Vagina (tissue), 2 donors: ENCODE data around the gene MRTFA. TPM values are rescaled to one million over a fixed set of nuclear protein-coding genes. Genes with fewer than 3 reads are reported as not detected.
A peak's percentile ranks its signal among the peaks of the same experiment; 100 is the strongest.

Experiments used
- DNase-seq, 2 donors: peaks; one replicate each; pipeline ENCODE4 v3.0.0-alpha.2; 2017; ENCODE audit errors: extremely low spot score in 2 of 2
- H3K27ac ChIP-seq: fragments of 200-600 bp; sonication (generic); one replicate; pipeline ENCODE4 v1.5.1; 2019
- H3K27me3 ChIP-seq: fragments of 200-600 bp; sonication (generic); one replicate; pipeline ENCODE4 v1.5.1; 2019
- H3K36me3 ChIP-seq, 2 donors: fragments of 200-600 bp; sonication (generic); one replicate each; pipeline ENCODE4 v1.5.1; 2017 to 2019
- H3K4me1 ChIP-seq: fragments of 200-600 bp; sonication (generic); one replicate; pipeline ENCODE4 v1.5.1; 2019
- H3K4me3 ChIP-seq, 2 donors: fragments of 200-600 bp; sonication (generic); 1 replicate in 1 of 2; 2 replicates in 1 of 2; pipeline ENCODE4 v1.5.1; 2016 to 2019
- H3K9me3 ChIP-seq: fragments of 200-600 bp; sonication (generic); one replicate; pipeline ENCODE4 v1.5.1; 2019
- CTCF ChIP-seq, 3 experiments: fragments of 450-650 bp in 2 of 3; fragments of 200-600 bp in 1 of 3; sonication (generic) in 1 of 3; IDR thresholded peaks; one replicate each; pipeline ENCODE4 v1.5.1; 2017 to 2019; ENCODE audit warnings: antibody characterized with exemption in 3 of 3, mild to moderate bottlenecking in 2 of 3, moderate library complexity in 2 of 3
- POLR2A ChIP-seq, 2 donors: fragments of 450-650 bp; IDR thresholded peaks; one replicate each; pipeline ENCODE4 v1.6.1; 2017; ENCODE audit warnings: antibody characterized with exemption in 2 of 2, mild to moderate bottlenecking in 2 of 2, moderate library complexity in 2 of 2
- POLR2AphosphoS5 ChIP-seq, 2 donors: sonication (generic); formaldehyde crosslinking; IDR thresholded peaks; one replicate each; pipeline ENCODE4 v1.9.0; 2017; ENCODE audit warnings: antibody characterized with exemption in 2 of 2, mild to moderate bottlenecking in 2 of 2, low read depth in 1 of 2; ENCODE audit not compliant: insufficient read depth in 1 of 2
- intact Hi-C: fragments of 100-400 bp; cut with DNase I; formaldehyde crosslinking; loops from one replicate; pipeline ENCODE4 v1.15.1; 2023
- total RNA-seq: library from RNA; depleted of rRNA; stranded (reverse); fragments of >200 nt; gene quantifications from one replicate; pipeline ENCODE4 v1.2.3, GENCODE V29; 2016

Gene MRTFA
- total RNA-seq, 1 donor from 2014 or later = 99.4 TPM

DNA sequence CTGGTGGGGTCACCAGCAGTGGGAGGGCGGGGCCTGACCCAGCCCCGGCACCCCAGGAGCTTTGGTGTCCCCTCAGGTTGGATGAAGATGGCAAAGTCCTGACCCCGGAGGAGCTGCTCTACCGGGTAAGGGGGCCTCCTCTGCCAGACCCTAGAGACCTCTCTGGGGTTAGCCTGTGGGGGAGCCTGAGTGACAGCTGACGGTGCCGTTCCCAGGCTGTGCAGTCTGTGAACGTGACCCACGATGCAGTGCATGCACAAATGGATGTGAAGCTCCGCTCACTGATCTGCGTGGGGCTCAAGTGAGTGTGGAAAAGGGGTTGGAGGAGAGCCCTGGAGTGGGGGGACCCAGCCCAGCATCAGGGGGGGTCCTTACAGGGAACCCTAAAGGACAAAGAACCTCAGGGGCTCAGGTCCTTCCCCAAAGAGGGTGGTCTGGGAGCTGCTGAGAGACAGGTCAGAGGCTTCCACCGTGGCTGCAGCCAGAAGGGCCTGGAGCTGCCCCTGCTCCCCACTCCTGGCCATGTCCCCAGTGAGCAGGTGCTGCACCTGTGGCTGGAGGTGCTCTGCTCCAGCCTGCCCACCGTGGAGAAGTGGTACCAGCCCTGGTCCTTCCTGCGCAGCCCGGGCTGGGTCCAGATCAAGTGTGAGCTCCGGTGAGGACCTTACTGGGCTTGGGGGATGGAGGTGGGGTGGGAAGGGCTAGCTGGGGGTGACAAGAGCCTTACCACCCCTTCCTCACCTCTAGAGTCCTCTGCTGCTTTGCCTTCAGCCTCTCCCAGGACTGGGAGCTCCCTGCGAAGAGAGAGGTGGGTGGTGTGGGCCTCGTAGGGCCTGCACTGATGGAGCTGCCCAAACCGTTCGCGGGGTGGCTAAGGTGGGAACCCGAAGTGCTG, 227.6 kb downstream of the MRTFA start:
- Histone ChIP-seq H3K27ac (no peak overlapping the region), H3K4me1 (no peaks in the 10 kb centered on the region), H3K9me3 (no peaks in the 10 kb centered on the region), H3K27me3 (no peaks in the 10 kb centered on the region), H3K36me3 (peaks cover 4 to 73% of the 10 kb centered on the region in 2 donors), H3K4me3 (no peak overlapping the region)
- TF ChIP-seq CTCF (IDR thresholded peaks at IDR 0.05) (no peak), POLR2AphosphoS5 (IDR thresholded peaks at IDR 0.05; ENCODE audit: insufficient read depth in 1 of 2, low read depth in 1 of 2) (no peak), POLR2A (IDR thresholded peaks at IDR 0.05) (no peak)
- DNase-seq = peak in 1 of 2 donors; percentile 79
- intact Hi-C loops = no loop called here

DNA sequence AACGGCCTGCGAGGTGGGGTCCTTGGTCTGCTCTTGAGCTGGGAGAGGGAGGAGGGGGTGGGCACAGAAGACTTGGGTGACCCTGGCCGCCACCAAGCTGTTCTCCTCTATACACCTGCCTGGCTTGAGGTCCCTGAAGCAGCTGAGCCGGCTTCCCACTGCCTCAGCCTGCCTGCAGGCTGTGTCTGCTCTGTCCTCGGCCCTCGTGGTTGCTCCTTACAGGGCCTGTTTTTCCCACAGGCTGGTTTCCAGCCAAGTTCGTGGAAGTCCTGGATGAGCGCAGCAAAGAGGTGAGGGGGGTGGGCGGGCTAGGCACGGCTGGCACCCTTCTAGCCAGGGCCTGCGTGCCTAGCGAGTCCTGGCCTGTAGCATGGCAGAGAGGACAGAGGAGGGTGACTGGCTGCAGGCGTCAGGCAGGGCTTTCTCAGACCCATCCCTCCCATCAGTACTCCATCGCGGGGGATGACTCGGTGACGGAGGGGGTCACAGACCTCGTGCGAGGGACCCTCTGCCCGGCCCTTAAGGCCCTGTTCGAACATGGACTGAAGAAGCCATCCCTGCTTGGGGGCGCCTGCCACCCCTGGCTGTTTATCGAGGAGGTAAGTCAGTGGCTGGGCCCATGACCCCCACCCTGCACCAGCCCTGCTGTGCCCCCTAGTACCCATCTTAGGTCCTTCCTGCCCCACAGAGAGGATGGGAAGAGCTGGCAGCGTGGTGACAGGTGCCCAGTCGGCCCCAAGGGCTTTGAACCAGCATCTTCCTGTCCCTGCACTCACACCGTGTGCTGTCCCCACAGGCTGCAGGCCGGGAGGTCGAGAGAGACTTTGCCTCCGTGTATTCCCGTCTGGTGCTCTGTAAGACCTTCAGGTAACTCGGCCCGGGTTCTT, 228.4 kb downstream of the MRTFA start:
- H3K27me3 ChIP-seq = no peaks in the 10 kb centered on the region
- no peaks in the 10 kb centered on the region for H3K9me3 ChIP-seq
- no peak overlapping the region for H3K4me3 ChIP-seq
- no peaks in the 10 kb centered on the region for H3K4me1 ChIP-seq
- intact Hi-C loops = no loop called here
- TF ChIP-seq POLR2AphosphoS5 (IDR thresholded peaks at IDR 0.05; ENCODE audit: insufficient read depth in 1 of 2, low read depth in 1 of 2) (no peak), CTCF (IDR thresholded peaks at IDR 0.05) (no peak), POLR2A (IDR thresholded peaks at IDR 0.05) (no peak)
- peaks cover 4 to 74% of the 10 kb centered on the region in 2 donors for H3K36me3 ChIP-seq
- DNase-seq = peak in 1 of 2 donors; percentile 86
- H3K27ac ChIP-seq = no peak overlapping the region

DNA sequence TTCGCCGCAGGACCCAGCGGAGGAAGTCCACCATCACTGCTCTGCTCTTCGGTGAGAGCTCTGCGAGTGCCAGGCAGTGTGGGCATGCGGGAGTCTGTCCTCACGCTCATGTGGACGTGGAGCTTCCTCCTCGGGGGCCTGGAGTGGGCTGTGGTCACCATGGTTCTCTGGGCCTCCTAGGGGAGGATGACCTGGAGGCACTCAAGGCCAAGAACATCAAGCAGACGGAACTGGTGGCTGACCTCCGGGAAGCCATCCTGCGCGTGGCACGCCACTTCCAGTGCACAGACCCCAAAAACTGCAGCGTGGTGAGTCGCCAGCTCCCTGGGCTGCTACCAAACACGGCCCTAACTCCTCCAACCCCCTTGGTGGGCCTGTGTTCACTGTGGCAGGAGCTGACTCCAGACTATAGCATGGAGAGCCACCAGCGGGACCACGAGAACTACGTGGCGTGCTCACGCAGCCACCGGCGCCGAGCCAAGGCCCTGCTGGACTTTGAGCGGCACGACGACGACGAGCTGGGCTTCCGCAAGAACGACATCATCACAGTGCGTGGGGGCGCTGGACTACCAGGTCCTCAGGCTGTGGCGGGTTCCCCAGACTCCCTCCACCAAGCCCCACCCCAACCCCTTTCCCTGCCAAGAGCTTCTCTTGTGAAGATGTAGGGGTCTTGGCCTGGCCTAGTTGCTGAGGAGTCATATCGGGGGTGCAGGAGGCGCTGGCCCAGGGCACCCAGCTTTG, 229.3 kb downstream of the MRTFA start:
- no peaks in the 10 kb centered on the region for H3K4me1 ChIP-seq
- intact Hi-C loops = no loop called here
- H3K36me3 ChIP-seq = peaks cover 4 to 76% of the 10 kb centered on the region in 2 donors
- peak in 1 of 2 donors; percentile 80 for DNase-seq
- no peaks in the 10 kb centered on the region for H3K9me3 ChIP-seq
- H3K4me3 ChIP-seq = no peak overlapping the region
- H3K27me3 ChIP-seq = no peaks in the 10 kb centered on the region
- TF ChIP-seq POLR2A (IDR thresholded peaks at IDR 0.05) = no peak
- no peak for TF ChIP-seq CTCF (IDR thresholded peaks at IDR 0.05)
- no peak for TF ChIP-seq POLR2AphosphoS5 (IDR thresholded peaks at IDR 0.05; ENCODE audit: insufficient read depth in 1 of 2, low read depth in 1 of 2)
- no peak overlapping the region for H3K27ac ChIP-seq

GRCh38 chr22:40406063-40406890, 230.2 kb downstream of the MRTFA start:
- no peak for DNase-seq
- TF ChIP-seq POLR2AphosphoS5 (IDR thresholded peaks at IDR 0.05; ENCODE audit: insufficient read depth in 1 of 2, low read depth in 1 of 2) (no peak), POLR2A (IDR thresholded peaks at IDR 0.05) (no peak), CTCF (IDR thresholded peaks at IDR 0.05) (no peak)
- H3K4me3 ChIP-seq = no peak overlapping the region
- H3K36me3 ChIP-seq = peaks cover 4 to 81% of the 10 kb centered on the region in 2 donors
- no peaks in the 10 kb centered on the region for H3K9me3 ChIP-seq
- H3K27ac ChIP-seq = no peak overlapping the region
- no peaks in the 10 kb centered on the region for H3K4me1 ChIP-seq
- intact Hi-C loops = no loop called here
- no peaks in the 10 kb centered on the region for H3K27me3 ChIP-seq
